HUES64 (cell line): ENCODE measurements around the gene IGFBP3.

Experiments used
- H3K27ac ChIP-seq: 2 replicates; pipeline ENCODE4 v1.7.0; 2013; ENCODE audit warnings: low read depth, low read length, inconsistent platforms
- H3K27me3 ChIP-seq: 2 replicates; pipeline ENCODE4 v1.6.1; 2013; ENCODE audit warnings: mild to moderate bottlenecking, low read length; ENCODE audit not compliant: insufficient read depth
- H3K36me3 ChIP-seq: 2 replicates; pipeline ENCODE4 v1.6.1; 2013; ENCODE audit warnings: mild to moderate bottlenecking, low read length; ENCODE audit not compliant: insufficient read depth
- H3K4me1 ChIP-seq: 2 replicates; pipeline ENCODE4 v1.6.1; 2013; ENCODE audit warnings: mild to moderate bottlenecking, low read length, moderate library complexity; ENCODE audit not compliant: insufficient read depth
- H3K4me3 ChIP-seq: 2 replicates; pipeline ENCODE4 v1.5.1; 2013; ENCODE audit warnings: mild to moderate bottlenecking, low read length, moderate library complexity
- H3K9ac ChIP-seq: 2 replicates; pipeline ENCODE4 v1.6.1; 2013; ENCODE audit warnings: mild to moderate bottlenecking, low read depth, low read length
- H3K9me3 ChIP-seq: 2 replicates; pipeline ENCODE4 v1.6.1; 2013; ENCODE audit warnings: low read depth, low read length; ENCODE audit not compliant: insufficient read depth
- WGBS: fragments of 150-250, 120-280 bp; methylation state at CpG from one replicate; pipeline ENCODE4 v1.1.7; 2013; ENCODE audit warnings: missing lambda C conversion rate; 5-methylcytosine and 5-hydroxymethylcytosine counted together

Gene IGFBP3

GRCh38 chr7:45884136-45884535, 36.9 kb downstream of the IGFBP3 start:
- 95% methylated on average over 4 of the region's 4 CpGs for WGBS
- H3K36me3 ChIP-seq, result no peaks in the 10 kb centered on the region
- peaks cover 4% of the 10 kb centered on the region; the same call in 1 of the 2 replicates for H3K9me3 ChIP-seq
- peaks cover 29% of the 10 kb centered on the region for H3K27me3 ChIP-seq
- H3K9ac ChIP-seq, result no peak overlapping the region
- no peaks in the 10 kb centered on the region for H3K4me1 ChIP-seq
- no peak overlapping the region for H3K4me3 ChIP-seq
- no peak overlapping the region for H3K27ac ChIP-seq

- 68% methylated on average over 5 of the region's 5 CpGs for WGBS
- peaks cover 20% of the 10 kb centered on the region for H3K9me3 ChIP-seq
- H3K27me3 ChIP-seq, result peaks cover 12% of the 10 kb centered on the region
- H3K9ac ChIP-seq, result no peak overlapping the region
- H3K4me3 ChIP-seq, result no peak overlapping the region
- no peaks in the 10 kb centered on the region for H3K4me1 ChIP-seq
- H3K27ac ChIP-seq, result no peak overlapping the region
- no peaks in the 10 kb centered on the region for H3K36me3 ChIP-seq
These were observed 38.6 kb downstream of the IGFBP3 start for GRCh38 chr7:45882465-45882810.

GRCh38 chr7:45881759-45882464, 39.2 kb downstream of the IGFBP3 start:
- no peak overlapping the region for H3K27ac ChIP-seq
- H3K9ac ChIP-seq, result no peak overlapping the region
- H3K4me3 ChIP-seq, result no peak overlapping the region
- peaks cover 7% of the 10 kb centered on the region for H3K27me3 ChIP-seq
- H3K4me1 ChIP-seq, result no peaks in the 10 kb centered on the region
- peaks cover 24% of the 10 kb centered on the region for H3K9me3 ChIP-seq
- 89% methylated on average over 12 of the region's 12 CpGs for WGBS
- H3K36me3 ChIP-seq, result no peaks in the 10 kb centered on the region

- Histone ChIP-seq H3K9me3 (peaks cover 24% of the 10 kb centered on the region), H3K27ac (no peak overlapping the region), H3K36me3 (no peaks in the 10 kb centered on the region), H3K4me3 (no peak overlapping the region), H3K4me1 (no peaks in the 10 kb centered on the region), H3K9ac (no peak overlapping the region), H3K27me3 (peaks cover under 1% of the 10 kb centered on the region)
- WGBS, result 92% methylated on average over 8 of the region's 9 CpGs
These were observed 39.8 kb downstream of the IGFBP3 start for GRCh38 chr7:45881280-45881758.

GRCh38 chr7:45880433-45880860, 40.6 kb downstream of the IGFBP3 start:
- H3K4me3 ChIP-seq, result no peak overlapping the region
- no peaks in the 10 kb centered on the region for H3K4me1 ChIP-seq
- WGBS, result 97% methylated on average over 7 of the region's 7 CpGs
- H3K9ac ChIP-seq, result no peak overlapping the region
- H3K9me3 ChIP-seq, result peaks cover 24% of the 10 kb centered on the region
- no peaks in the 10 kb centered on the region for H3K36me3 ChIP-seq
- H3K27me3 ChIP-seq, result no peaks in the 10 kb centered on the region; the same call in 1 of the 2 replicates
- no peak overlapping the region for H3K27ac ChIP-seq

GRCh38 chr7:45878457-45879144, 42.5 kb downstream of the IGFBP3 start:
- 59% methylated on average over 3 of the region's 3 CpGs for WGBS
- Histone ChIP-seq H3K27me3 (no peaks in the 10 kb centered on the region), H3K9me3 (peaks cover 24% of the 10 kb centered on the region), H3K36me3 (no peaks in the 10 kb centered on the region), H3K4me3 (no peak overlapping the region), H3K4me1 (no peaks in the 10 kb centered on the region), H3K9ac (no peak overlapping the region), H3K27ac (no peak overlapping the region)

- Histone ChIP-seq H3K4me3 (no peak overlapping the region), H3K9me3 (peaks cover 24% of the 10 kb centered on the region), H3K27me3 (no peaks in the 10 kb centered on the region), H3K4me1 (no peaks in the 10 kb centered on the region), H3K9ac (no peak overlapping the region), H3K27ac (no peak overlapping the region), H3K36me3 (no peaks in the 10 kb centered on the region)
- WGBS, result 95% methylated on average over 2 of the region's 2 CpGs
These were observed 44.6 kb downstream of the IGFBP3 start for GRCh38 chr7:45876519-45876918.

GRCh38 chr7:45874408-45875131, 46.5 kb downstream of the IGFBP3 start:
- H3K9ac ChIP-seq, result no peak overlapping the region
- H3K27me3 ChIP-seq, result no peaks in the 10 kb centered on the region
- H3K4me1 ChIP-seq, result no peaks in the 10 kb centered on the region
- no peak overlapping the region for H3K27ac ChIP-seq
- H3K36me3 ChIP-seq, result no peaks in the 10 kb centered on the region
- 92% methylated on average over 8 of the region's 8 CpGs for WGBS
- H3K9me3 ChIP-seq, result peaks cover 24% of the 10 kb centered on the region
- H3K4me3 ChIP-seq, result no peak overlapping the region

GRCh38 chr7:45873355-45873754, 47.7 kb downstream of the IGFBP3 start:
- no peak overlapping the region for H3K27ac ChIP-seq
- no peaks in the 10 kb centered on the region for H3K36me3 ChIP-seq
- no peaks in the 10 kb centered on the region for H3K4me1 ChIP-seq
- no peak overlapping the region for H3K9ac ChIP-seq
- H3K27me3 ChIP-seq, result no peaks in the 10 kb centered on the region
- no peak overlapping the region for H3K4me3 ChIP-seq
- 87% methylated on average over 5 of the region's 6 CpGs for WGBS
- H3K9me3 ChIP-seq, result peaks cover 13% of the 10 kb centered on the region

GRCh38 chr7:45873035-45873354, 48.1 kb downstream of the IGFBP3 start, which contains the start of gene CCDC201:
TSS of gene CCDC201 (minus strand) at chr7:45873082. CDS start at chr7:45873007, 75 bp downstream.
- H3K27me3 ChIP-seq, result no peaks in the 10 kb centered on the region
- 92% methylated on average over 6 of the region's 7 CpGs for WGBS
- no peak within 1 kb of the TSS for H3K4me3 ChIP-seq
- H3K4me1 ChIP-seq, result no peaks in the 10 kb centered on the region
- peaks cover 9% of the 10 kb centered on the region for H3K9me3 ChIP-seq
- no peaks in the 10 kb centered on the region for H3K36me3 ChIP-seq
- H3K9ac ChIP-seq, result no peak within 1 kb of the TSS
- no peak within 1 kb of the TSS for H3K27ac ChIP-seq
